WI38 (cell line): ENCODE measurements around the gene THOC1.

Source experiments
- H3K4me3 ChIP-seq: 2 replicates; pipeline ENCODE4 v1.5.1; 2011; ENCODE audit warnings: low read depth, mild to moderate bottlenecking, control low read depth, low read length
- CTCF ChIP-seq: IDR thresholded peaks from 2 replicates; pipeline ENCODE4 v1.5.1; 2012; ENCODE audit warnings: low read depth, mild to moderate bottlenecking, control low read depth, low read length

The THOC1 gene

GRCh38 chr18:199768-200167 is 68.1 kb downstream of the THOC1 start:
- TF ChIP-seq CTCF: no peak

GRCh38 chr18:199214-199613 is 68.6 kb downstream of the THOC1 start:
- no peak overlapping the region for H3K4me3 ChIP-seq
- TF ChIP-seq CTCF: no peak

More at GRCh38 chr18:199768-200167, 68.1 kb downstream of the THOC1 start:
- no peak overlapping the region for H3K4me3 ChIP-seq

- TF ChIP-seq CTCF: no peak
- H3K4me3 ChIP-seq: no peak overlapping the region
Observed at GRCh38 chr18:195651-196050, 72.2 kb downstream of the THOC1 start.

- no peak for TF ChIP-seq CTCF
Observed at GRCh38 chr18:192801-193200, 75.0 kb downstream of the THOC1 start.

GRCh38 chr18:191725-192124 is 76.1 kb downstream of the THOC1 start:
- H3K4me3 ChIP-seq: no peak overlapping the region
- TF ChIP-seq CTCF: no peak

More at GRCh38 chr18:192801-193200, 75.0 kb downstream of the THOC1 start:
- H3K4me3 ChIP-seq: no peak overlapping the region

GRCh38 chr18:189254-189653 is 78.6 kb downstream of the THOC1 start:
- TF ChIP-seq CTCF: no peak
- no peak overlapping the region for H3K4me3 ChIP-seq

- no peak overlapping the region for H3K4me3 ChIP-seq
- no peak for TF ChIP-seq CTCF
Observed at GRCh38 chr18:183769-184168, 84.1 kb downstream of the THOC1 start.
